ENCODE data around the gene HEATR5B.

DNA sequence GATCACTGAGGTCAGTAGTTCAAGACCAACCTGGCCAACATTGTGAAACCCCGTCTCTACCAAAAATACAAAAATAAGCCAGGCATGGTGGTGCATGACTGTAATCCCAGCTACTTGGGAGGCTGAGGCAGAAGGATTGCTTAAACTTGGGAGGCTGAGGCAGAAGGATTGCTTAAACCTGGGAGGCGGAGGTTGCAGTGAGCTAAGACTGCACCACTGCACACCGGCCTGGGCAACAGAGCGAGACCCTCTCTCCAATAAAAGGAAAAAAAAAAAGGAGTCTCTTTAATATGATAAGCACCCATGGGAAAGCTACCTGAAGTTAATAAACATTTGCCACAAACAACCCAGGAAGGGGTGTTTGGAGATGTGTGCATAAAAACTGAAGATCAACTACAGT is 120.4 kb downstream of the HEATR5B start:
- TF ChIP-seq EP300 (IDR thresholded peaks at IDR 0.05; ENCODE audit: borderline replicate concordance in 1 of 2, low read depth in 2 of 2, low read length in 2 of 2): no peak
- TF ChIP-seq, protein P1, sequence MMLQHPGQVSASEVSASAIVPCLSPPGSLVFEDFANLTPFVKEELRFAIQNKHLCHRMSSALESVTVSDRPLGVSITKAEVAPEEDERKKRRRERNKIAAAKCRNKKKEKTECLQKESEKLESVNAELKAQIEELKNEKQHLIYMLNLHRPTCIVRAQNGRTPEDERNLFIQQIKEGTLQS (IDR thresholded peaks at IDR 0.05; ENCODE audit: insufficient read depth, low read depth, low read length): no peak

Measured in H1 (cell line).